ENCODE results near the gene C1orf35.
"Not testable (repeated sequence)": the region's sequence is repeated elsewhere in the genome, so short reads cannot be mapped to it uniquely, and the experiment has no call there.

Gene C1orf35

DNA sequence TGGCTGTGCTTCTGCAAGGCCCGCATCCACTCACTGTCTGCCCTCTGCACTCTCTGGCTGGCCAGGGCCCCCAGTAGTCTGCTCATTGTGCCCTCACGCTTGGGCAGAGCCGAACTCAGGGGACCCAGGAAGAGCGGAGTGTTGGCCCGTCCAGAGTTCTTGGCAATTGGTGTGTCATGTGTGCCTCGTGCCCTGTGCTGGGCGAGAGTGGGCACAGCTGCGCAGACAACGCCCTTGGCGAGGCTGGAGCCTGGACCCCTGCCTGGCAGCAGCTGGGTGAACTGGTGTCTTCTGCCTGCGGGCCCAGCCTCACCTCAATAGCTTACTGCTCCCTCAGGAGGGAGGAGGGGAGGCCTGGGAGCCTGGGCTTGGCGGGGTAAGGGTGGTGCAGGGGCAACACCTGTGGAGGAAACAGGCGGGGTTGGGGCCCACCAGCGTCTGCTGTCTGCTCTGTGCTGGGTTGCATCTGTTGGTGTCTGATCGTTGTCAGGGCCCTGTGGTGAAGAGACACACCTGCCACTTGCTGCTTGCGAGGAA is 39.1 kb upstream of the C1orf35 start:
- no peak for DNase-seq

DNA sequence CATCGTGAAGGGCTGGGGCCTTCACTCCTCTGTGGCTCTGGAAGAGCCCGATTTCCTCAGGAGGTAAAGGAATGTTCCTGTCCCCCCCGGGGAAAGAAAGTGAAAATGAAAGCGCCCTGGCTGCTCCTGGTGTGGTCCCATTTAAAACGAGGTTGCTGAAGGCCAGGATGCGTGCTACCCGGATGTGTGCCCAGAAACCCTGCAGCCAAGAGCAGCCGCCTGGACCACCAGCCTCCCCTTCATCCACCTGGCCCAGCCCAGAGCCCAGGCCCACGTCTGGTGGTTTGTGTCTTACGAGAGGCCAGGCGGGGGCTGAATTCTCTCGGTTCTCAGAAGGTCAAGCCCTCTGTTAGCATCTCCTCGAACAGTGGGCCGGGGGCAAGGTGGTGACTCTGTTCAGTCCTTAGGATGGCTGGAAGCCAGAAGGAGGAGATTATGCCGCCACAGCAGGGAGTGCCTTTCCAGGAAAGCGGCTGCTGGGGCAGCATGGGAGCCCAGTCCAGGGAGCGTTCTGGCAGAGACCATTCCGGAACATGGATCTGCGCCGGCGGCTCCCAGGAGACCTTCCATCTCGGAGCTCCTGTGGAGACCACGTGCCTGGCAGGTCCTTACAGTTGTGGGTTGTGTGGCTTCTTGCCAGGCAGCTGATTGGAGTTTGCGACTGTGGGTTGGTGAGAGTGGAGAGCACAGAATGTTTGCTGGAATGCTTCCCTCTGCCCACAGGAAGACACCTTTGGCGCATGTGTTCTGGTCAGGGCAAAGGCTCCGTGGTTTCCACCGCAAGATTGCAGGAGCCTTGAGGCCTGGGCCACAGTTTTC is 38.3 kb upstream of the C1orf35 start:
- DNase-seq, result no peak

DNA sequence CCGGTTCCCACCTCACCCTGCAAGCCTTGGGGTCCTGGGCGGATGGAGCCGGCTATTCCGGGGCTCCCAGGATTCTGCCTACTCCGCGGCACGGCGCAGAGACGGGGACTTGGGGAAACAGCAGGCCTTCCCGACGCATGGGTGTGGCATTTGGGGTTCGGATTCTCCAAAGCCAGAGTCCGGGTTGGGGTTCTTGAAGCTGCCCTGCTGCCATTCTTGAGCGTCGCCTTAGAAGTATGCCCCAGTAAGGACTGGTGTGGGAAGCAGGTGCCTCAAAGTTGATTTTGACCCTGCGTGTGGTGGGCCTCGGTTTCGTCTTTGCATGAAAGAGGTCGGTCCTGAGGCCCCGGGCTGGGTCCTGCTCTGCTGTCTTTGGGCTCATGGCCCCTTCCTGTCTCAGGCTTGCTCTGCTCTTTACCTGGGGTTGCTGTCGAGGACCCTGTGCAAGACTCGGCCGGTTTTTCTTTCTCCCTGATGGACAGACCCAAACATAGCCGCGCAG is 37.6 kb upstream of the C1orf35 start:
- DNase-seq, result no peak

DNA sequence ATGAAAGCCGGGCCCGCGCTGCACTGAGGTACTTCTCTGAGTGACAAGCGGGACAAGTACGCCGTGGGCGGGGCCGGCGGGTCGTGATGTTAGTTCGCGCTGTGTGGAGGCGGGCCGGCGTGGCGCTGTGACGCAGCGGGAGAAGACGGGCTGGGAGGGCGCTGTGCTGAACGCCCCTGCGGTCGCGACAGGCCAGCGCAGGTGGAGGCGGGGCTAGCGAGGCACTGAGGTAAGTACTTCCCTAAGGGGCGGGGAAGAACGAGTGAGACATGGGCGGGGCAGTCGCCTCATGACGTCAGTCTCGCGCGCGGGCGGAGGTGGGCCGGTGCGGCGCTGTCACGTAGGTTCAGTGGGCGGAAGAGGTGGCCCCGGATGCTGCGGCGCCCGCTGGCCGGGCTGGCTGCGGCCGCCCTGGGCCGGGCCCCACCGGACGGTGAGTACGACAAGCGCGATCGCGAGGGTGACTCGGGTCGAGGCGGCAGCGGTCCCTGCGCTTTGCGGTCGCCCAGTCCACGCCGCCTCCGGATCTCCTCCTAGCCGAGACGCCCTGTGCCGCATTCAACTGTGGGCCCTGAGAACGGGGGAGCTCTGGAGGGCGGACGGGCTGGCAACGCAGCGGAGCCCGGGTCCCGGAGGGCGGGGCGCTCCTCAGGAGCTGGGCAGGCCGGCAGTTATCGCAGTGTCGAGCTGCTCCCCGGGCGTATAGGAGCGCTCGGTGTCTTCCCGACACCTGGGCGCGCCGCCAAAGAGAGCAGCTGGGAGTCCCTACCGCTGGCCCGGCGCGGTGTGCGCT is 37.0 kb upstream of the C1orf35 start, which contains the start of gene GUK1:
GUK1 (plus strand) TSS at position 349 of the 793 bp plus-strand sequence; CDS start at position 373, 24 bp downstream.
- DNase-seq, result peak; percentile 100

DNA sequence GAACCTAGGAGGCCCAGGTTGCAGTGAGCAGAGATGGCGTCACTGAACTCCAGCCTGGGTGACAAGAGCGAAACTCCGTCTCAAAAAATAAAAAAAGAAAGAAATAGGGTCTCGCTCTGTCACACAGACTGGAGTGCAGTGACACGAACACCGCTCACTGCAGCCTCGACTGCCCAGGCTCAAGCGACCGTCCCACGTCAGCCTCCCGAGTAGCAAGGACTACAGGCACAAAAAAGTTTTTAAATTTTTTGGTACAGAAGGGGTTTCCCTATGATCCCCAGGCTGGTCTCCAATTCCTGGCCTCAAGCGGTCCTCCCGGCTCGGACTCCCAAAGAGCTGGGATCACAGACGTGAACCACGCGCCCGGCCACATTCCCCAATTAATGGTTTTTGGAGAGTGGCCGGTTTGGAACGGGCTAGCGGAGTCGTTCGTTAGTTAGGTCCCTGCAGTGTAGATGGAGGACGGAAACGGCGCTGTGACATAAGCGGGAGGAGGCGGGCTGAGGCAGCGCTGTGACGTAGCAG is 36.3 kb upstream of the C1orf35 start:
- DNase-seq, result no peak

DNA sequence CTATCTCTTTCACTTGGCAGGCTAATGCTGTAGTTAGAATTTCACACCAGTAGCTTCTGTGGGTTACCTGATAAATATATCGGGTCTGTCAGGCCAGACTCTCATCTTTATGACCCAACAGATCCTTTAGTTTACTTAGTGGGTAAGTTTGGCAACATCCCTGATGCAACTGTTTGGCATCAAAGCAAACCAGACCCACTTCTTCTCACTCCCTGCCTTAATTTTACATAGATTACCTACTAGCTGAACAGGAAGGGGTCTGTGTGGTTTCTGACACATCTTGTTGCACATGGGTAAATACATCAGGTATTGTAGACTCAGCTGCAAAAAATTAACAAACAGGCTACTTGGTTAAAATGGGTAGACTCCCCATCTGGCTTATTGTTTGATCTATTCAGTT is 33.8 kb upstream of the C1orf35 start:
- no peak for DNase-seq

DNA sequence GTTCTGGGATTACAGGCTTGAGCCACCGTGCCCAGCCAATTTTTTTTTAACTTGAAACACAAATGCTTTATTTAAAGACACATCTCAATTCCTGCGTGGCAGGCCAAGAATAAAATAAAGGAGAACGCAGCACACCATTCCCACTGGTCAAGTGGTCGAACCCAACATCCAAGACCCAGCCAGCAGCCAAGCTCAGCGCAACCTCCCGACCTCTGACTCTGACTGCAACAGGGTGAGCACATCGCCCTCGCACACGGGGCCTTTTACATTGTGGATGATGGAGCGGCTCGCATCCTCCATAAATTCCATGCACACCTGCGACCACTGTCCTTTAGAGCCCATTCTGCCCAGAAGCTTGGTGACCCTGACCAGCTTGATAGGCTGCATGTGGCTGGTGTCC is 31.5 kb upstream of the C1orf35 start:
- no peak for DNase-seq

DNA sequence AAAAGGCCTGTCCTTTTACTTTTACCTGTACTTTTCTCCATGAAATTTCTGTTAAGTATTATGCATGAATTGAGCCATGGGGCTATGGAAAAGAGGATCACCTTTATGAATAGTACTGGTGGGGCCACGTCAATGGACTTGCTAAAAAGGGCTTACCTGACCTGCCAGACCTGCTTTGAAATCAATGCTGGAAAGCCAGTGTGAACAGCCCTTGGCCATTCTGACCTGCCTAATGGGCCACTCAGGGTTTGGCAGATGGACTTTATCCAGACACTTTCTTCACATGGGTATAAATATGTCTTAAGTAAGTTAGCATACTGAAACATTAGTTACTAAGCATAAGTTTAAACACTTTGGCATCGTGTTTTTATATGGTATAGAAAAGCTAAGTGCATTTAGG is 28.6 kb upstream of the C1orf35 start:
- no peak for DNase-seq

DNA sequence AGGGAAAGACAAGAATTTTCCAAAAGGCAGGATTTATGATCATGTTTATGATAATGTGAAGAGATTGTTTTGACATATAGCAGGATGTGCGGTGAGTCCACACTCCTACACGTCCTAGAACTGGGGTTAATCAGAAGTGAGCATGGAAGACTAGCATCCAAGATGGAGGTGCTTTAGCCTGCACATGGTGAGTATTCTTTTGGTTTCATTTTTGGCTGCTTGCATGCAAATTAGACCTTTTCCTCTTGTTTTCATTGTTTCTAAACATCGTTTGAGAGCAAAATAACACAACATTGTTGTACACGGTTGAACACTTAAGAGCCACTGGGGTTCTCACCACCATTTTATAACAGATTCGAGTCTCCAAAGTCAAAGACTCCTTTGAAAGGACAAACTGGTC is 22.1 kb upstream of the C1orf35 start:
- no peak for DNase-seq

DNA sequence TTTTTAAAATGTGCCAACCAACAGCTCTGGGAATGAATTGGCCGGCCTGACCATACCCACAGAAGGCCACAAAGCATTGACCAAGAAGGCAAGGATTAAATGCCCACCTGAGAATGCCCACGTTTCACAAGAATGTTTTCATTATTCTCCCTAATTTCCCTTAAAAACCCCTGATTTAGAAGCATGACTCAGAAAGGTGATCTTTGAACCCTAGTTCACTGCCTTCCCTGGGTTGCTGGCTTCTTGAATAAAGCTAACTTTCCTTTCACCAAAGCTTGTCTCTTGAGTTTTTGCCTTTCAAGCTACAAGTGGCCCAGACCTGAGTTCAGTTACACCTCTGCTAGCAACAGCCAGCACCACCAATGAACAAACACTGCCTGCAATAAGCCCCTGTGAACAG is 20.4 kb upstream of the C1orf35 start:
- DNase-seq, result no peak

DNA sequence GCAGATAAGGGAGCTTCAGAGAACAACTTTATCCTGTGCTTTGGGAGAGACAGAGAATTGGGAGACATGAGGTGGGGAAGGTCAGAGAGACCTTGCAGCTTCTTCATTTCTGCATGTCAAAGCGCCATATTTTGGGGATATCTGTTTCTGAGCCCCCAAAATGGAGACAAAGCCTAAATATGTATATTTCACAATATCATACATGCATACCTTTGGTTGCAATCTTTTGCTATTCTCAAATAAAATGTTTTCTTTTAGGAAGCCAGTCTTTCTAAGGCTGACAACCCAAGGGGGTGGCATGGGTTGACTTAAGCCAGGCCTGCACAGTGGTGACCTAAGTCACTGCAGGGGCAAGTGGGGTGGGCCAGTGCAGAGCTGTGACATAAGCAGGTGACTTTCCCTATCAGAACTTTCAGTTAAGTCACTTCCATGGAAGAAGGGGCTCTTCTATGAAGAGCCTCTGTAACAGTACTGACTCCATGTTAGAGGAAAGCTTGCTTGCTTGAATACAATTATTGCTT is 19.9 kb upstream of the C1orf35 start:
- DNase-seq, result no peak

DNA sequence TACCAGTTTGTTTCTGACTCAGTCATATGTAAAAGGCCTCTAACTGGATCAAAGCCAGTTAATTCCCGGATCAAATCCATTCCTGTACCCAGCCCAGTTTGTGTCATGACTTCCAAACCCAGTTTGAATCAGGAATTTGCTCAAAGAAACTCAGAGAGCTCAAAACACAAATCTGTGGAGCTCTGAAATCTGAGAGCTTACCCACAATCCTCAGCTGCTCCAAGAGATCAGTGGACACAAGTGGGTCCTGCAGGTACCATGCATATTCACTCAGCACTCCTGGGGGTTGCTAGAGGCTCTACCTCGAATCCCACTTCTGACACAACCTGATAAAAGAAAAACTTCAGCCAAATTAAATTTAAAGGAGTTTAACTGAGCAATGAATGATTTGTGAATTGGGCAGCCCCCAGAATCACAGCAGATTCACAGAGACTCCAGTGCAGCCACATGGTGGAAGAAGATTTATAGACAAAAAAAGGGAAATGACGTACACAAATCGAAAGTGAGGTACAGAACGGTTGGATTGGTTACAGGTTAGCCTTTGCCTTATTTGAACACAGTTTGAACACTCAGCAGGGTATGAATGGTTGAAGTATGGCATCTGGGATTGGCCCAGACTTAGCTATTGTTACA is 17.8 kb upstream of the C1orf35 start:
- DNase-seq, result no peak

DNA sequence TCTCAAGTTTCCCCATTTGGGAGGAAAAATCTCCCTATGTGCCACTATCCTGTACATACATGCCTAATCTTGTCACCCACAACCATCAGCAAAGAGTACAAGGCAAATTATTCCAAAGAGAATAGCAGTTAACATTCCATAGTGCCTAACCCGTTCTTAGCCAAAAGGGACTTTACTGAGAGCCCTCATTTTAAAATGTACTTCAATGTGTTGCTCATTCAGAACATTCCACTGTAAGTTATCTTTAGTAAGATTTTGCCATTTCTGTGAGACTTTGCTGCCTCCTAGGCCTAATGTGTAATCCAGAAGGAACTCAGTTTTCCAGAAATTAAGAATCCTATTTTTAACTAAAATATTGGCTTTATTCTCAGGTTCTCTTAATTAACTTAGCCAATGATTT is 17.2 kb upstream of the C1orf35 start:
- DNase-seq, result no peak

DNA sequence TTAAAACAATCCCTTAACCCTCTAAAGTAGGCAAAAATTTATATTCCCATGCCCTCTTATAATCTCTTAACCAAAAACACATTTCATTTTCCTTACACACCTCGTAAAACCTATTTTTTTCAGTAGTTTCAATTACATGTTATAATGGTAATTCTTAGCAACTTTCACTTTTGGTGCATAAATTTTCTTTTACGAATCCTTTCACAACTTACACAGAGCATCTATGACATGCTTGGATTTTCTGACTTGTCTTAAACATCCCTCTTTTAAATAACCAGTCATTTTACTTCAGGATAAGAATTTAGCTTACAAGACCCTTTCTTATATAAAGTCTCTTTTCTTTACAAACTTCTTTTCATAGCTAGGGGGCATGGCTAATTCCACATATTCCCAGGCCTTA is 14.9 kb upstream of the C1orf35 start:
- no peak for DNase-seq

DNA sequence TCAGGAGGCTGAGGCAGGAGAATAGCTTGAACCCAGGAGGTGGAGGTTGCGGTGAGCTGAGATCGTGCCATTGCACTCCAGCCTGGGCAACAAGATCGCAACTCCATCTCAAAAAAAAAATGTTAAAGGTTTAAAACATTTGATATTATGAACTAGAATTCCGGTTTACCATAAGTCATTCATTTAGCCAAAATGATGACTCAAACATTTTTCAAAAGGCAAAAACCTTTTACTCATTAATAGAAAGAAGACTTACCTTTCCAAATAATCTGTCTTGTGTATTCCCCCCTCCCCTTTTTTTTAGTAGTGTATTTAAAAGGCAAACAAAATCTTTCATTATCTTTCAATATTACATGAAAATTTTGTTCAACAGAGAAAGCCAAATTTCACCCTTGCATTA is 14.2 kb upstream of the C1orf35 start:
- DNase-seq, result no peak

DNA sequence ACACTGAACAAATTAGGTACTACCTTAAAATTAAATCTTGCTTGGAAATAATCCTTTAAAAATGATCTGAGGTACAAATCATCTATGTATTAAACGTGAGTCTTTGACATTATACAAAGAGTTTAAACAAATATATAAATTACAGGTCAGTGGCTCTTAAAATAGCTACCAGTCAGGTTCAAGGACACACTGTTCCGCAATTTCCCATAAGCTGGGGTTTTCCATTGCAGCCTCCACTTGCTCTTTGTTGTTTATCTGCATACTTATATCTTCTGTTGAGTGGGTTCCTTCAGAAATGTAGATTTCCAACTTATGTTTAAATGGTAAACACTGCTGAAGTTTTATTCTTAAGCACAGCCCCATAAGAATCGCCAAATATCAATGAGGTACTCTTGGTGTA is 11.7 kb upstream of the C1orf35 start:
- DNase-seq, result no peak

DNA sequence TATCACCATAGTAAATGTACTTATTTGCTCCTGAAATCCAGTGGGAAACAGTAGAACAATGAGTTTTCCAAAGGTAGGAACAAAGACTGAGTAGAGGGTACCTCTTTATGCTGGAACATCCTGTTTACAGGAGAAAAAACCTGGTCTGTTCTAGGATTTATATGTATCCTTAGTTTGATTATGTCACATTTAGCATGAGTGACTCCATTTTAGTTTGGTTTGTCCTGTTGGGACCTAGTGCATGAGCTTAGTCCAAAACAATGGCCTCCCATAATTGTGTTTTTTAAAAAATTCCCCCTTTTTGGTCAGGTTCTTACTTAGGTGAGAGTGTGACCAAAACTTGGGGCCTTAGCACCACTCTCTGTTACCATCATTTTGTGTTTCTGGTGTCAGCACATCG is 9.5 kb upstream of the C1orf35 start:
- DNase-seq, result no peak

DNA sequence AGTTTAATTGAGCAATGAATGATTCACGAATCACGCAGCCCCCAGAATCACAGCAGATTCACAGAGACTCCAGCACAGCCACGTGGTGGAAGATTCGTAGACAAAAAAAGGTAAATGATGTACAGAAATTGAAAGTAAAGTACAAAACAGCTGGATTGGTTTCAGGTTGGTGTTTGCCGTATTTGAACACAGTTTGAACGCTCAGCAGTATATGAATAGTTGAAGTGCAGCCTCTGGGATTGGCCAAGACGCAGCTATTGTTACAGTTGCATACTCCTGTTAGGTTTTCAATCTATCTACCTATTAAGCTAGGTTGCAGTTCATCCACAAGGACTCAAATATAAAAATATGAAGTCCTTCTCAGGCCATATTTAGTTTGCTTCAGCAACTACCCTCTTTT is 9.0 kb upstream of the C1orf35 start:
- no peak for DNase-seq

DNA sequence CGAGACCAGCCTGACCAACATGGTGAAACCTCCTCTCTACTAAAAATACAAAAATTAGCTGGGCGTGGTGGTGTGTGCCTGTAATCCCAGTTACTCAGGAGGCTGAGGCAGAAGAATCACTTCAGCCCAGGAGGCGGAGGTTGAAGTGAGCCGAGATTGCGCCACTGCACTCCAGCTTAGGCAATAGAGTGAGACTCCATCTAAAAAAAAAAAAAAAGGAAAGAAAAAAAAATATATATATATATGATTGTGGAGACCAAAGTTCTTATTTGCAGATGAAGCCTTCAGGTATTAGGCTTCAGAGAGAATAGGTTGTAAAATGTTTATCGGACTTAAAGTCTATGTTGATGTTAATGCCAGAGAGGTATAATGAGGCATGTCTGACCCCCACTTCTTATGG is 8.2 kb upstream of the C1orf35 start:
- not testable (repeated sequence) for DNase-seq

DNA sequence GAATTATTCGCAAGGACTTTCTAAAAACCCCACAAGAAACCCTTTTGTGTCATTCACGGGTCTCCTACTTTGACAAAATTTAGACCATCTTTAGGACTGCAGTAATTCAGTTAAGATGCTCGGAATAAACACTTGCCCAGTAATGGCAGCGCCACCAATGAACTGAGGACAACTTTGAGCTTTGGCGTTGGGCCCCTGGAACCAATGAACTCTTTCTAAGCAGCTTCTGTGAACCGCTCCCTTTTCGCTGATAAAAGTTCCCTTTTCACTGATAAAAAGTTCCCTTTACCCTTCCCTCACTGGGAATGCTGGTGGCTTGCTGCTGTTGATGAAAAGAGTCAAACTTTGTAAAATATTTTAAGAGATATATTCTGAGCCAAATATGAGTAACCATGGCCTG is 7.4 kb upstream of the C1orf35 start:
- DNase-seq, result no peak

DNA sequence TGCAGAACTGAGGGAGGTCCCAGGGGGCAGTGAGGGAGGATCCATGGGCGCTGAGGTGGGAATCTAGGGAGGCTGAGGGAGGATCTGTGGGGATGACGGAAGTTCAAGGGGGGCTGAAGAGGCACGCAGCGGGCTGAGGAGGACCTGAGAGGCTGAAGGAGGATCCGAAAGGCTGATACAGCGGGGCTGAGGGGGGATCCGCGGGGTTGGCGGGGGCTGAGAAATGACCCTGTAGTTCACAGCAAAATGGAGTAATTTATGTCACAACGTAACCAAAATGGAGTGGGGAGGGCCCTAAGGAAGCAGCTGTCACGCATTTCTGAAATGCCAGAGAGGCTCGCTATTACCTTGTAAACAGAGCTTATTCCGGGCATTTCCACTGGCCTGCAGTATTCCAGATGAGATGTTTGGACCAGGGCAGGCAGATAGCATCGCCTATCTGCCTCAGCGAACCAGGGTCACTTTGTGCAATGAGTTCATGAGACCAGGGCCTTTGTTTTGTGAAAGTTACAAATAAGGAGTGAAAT is 6.9 kb upstream of the C1orf35 start:
- no peak for DNase-seq

Data from effector CD4-positive, alpha-beta T cell (primary cell).